ENCODE measurements around the gene TNFRSF4.

The TNFRSF4 gene

DNA sequence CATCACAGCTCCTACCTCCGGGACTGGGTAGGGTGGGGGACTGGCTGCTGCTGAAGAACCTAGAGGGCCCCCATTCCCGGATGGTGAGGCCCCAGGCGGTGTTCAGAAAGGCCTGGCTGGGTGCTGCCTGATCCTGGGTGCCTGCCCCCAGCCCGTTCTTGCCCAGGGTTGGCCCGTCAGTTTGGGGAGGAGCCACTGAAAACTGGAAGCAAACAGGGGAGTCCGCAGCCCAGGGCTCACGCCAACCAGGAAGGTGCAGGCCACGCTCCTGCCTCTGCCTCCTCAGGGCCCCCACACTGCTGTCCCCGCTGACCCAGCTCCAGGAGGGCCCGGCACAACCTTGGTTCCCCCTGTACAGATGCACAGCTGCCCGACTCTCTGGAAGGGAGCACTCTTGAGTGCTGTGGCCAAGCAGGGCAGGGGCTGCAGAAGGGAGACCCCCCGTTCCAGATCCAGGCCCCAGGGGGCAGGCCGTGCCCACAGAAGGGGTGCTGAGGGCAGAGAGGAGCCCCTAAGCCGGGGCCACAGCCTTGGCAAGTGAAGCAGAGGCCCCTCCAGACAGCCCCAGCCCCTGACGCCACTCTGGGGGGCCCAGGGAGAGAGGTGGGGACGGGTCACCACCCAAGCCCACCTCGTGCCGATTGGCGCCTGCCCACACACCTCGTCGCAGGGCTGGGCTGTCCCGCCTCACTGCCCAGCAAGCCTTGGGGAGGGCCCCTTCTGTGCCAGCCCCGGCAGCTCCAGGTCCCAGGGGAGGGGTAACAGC, 27.1 kb upstream of the TNFRSF4 start:
- TF ChIP-seq, protein P1, sequence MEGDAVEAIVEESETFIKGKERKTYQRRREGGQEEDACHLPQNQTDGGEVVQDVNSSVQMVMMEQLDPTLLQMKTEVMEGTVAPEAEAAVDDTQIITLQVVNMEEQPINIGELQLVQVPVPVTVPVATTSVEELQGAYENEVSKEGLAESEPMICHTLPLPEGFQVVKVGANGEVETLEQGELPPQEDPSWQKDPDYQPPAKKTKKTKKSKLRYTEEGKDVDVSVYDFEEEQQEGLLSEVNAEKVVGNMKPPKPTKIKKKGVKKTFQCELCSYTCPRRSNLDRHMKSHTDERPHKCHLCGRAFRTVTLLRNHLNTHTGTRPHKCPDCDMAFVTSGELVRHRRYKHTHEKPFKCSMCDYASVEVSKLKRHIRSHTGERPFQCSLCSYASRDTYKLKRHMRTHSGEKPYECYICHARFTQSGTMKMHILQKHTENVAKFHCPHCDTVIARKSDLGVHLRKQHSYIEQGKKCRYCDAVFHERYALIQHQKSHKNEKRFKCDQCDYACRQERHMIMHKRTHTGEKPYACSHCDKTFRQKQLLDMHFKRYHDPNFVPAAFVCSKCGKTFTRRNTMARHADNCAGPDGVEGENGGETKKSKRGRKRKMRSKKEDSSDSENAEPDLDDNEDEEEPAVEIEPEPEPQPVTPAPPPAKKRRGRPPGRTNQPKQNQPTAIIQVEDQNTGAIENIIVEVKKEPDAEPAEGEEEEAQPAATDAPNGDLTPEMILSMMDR (IDR thresholded peaks at IDR 0.05; ENCODE audit: borderline replicate concordance, control extremely low read depth, extremely low read depth, insufficient read depth, missing control alignments) = no peak
- DNase-seq (ENCODE audit: low spot score) = no peak
- in situ Hi-C loops (cut with MboI; ENCODE audit: low sequenced_read_pairs, unreplicated experiment) = no loop called here

DNA sequence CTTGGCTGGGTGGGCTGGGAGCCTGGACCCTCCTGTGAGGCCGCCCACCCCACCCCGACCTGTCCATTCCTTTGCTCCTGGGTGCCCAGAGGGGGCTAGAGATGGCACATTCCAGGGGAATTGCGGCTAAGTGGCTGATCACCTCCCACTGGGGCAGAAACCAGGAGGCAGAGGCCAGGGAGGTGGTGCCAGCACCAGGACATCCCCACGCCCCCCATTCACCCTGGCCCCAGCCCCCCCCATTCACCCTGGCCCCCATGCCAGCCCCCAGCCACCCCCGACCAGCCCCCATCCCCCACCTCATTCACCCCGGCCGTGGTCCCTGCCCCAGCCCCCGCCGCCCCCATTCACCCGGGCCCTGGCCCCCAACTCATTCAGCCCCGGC, 26.4 kb upstream of the TNFRSF4 start:
- no peak for DNase-seq (ENCODE audit: low spot score)
- in situ Hi-C loops (cut with MboI; ENCODE audit: low sequenced_read_pairs, unreplicated experiment) = no loop called here
- TF ChIP-seq, protein P1 (IDR thresholded peaks at IDR 0.05; ENCODE audit: borderline replicate concordance, control extremely low read depth, extremely low read depth, insufficient read depth, missing control alignments) = no peak

DNA sequence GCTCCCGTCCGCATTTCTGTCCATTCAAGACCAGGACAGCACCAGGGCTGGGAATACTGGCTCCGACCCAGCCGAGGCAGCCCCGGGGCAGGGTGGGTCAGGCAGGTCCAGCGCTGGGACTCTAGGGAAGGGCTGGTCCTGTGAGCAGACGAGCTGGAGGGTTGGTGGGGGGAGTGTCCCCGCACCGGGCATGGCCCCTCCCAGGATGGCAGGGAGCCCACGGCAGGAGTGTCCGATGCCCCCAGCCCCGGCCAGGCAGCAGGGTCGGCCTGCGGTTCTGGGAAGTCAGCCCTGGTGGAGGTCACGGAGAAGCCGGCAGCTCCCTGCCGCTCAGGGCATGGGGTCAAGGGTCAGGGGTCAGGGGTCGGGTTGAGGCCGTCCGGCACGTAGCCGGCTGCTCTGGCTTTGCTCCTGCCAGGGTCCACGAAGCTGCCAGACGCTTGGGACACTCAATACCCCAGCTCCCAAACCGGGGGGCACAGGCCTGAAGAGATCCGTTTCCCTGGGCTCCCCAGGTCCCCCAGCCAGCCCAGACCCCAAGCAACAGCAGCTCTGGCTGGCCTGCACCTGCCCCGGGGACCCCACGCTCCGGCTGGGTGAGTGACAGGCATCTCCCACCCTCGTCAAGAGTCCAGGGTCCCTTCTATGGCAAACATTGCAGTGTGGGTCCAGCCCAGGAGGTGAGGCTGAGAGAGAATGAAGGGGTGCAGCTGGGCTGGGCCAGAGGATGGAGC, 25.8 kb upstream of the TNFRSF4 start:
- DNase-seq (ENCODE audit: low spot score) = no peak
- TF ChIP-seq, protein P1 (IDR thresholded peaks at IDR 0.05; ENCODE audit: borderline replicate concordance, control extremely low read depth, extremely low read depth, insufficient read depth, missing control alignments) = no peak
- in situ Hi-C loops (cut with MboI; ENCODE audit: low sequenced_read_pairs, unreplicated experiment) = no loop called here

DNA sequence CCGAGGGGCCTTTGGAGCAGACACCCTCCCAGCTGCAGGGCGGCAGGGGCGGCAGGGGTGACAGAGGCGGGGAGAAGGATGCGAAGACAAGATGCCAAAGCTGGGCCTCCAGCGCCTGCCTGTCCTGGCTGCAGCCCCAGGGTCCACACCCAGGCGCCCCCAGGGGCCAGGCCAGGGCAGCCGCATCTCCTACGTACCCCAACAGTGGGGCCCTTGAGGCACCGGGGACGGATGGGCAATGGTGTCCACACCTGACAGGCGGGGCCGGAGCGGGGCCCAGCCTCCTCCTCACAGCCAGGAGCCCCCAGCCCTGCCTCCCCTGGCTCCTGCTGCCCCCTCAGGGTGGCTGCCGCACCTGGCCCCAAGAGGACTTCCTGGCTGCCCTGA, 25.3 kb upstream of the TNFRSF4 start:
- TF ChIP-seq, protein P1 (IDR thresholded peaks at IDR 0.05; ENCODE audit: borderline replicate concordance, control extremely low read depth, extremely low read depth, insufficient read depth, missing control alignments) = no peak
- no peak for DNase-seq (ENCODE audit: low spot score)
- in situ Hi-C loops (cut with MboI; ENCODE audit: low sequenced_read_pairs, unreplicated experiment) = no loop called here

DNA sequence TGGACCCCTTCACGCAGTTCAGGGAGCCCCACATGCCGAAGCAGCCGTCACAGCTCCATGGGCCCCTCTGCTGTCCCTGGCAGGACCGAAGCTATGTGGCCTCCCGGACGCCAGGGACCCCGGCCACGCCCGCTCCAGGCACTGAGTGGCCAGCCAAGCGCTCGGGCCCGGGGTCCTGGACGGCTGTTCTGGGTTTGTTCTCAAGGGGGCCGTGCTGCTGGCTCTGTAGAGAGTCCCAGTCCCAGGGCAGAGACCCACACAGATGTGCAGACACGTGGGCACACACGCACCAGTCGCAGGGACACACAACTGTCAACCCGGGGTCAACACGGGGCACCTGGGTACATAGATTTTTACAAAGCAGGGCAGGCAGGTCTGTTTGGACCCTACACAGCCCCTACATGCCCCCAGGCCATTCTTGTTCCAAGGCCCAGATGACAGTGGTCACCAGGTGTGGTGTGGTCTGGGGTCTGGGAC, 24.8 kb upstream of the TNFRSF4 start:
- TF ChIP-seq, protein P1 (IDR thresholded peaks at IDR 0.05; ENCODE audit: borderline replicate concordance, control extremely low read depth, extremely low read depth, insufficient read depth, missing control alignments) = no peak
- in situ Hi-C loops (cut with MboI; ENCODE audit: low sequenced_read_pairs, unreplicated experiment) = no loop called here
- no peak for DNase-seq (ENCODE audit: low spot score)

DNA sequence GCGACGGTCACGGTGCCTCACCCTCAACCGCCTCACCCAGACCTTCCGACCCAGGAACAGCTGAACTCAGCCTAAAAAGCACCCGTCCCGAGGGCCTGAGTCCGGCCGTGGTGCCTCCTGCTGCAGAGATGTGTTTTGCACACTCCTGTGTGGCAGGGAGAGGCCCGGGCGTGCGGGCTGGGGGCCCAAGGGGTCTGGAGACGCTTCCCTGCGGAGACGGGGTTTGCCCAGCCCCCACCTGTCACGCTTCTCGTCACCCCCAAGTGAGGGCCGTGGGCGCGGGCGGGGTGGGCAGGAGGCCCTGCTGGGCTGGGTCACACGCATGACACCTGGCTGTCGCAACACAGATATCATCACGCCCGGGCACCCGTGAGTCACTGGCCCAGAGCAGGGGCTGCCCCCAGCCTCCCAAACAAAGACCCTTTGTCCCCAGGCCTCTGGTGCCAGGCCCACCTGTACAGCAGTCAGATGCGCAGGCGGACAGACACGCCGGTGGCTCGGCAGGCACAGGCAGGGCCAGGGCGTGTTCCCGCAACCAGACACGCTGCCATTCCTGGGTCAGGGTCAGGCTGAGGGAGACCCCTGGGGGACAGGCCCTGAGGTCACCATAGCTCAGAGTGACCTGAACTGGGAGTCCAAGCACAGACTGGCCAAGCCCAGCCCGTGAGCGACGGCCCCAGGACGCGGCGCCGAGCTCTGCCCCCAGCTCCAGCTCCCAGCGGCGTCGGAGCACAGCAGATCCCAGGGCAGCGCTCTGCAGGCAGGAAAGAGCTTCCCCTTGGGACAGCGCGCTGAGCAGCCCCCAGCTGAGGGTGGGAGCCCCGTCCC, 24.1 kb upstream of the TNFRSF4 start:
- DNase-seq (ENCODE audit: low spot score) = no peak
- in situ Hi-C loops (cut with MboI; ENCODE audit: low sequenced_read_pairs, unreplicated experiment) = no loop called here
- TF ChIP-seq, protein P1 (IDR thresholded peaks at IDR 0.05; ENCODE audit: borderline replicate concordance, control extremely low read depth, extremely low read depth, insufficient read depth, missing control alignments) = no peak

Data from GM13976 (cell line).